Fibroblast of skin of right quadriceps (primary cell): ENCODE results near the gene ATR.
"Not testable (repeated sequence)": the region's sequence is repeated elsewhere in the genome, so short reads cannot be mapped to it uniquely, and the experiment has no call there.

Source experiments
- DNase-seq: peaks from one replicate; pipeline ENCODE4 v3.0.0-alpha.2; 2013

ATR gene

DNA sequence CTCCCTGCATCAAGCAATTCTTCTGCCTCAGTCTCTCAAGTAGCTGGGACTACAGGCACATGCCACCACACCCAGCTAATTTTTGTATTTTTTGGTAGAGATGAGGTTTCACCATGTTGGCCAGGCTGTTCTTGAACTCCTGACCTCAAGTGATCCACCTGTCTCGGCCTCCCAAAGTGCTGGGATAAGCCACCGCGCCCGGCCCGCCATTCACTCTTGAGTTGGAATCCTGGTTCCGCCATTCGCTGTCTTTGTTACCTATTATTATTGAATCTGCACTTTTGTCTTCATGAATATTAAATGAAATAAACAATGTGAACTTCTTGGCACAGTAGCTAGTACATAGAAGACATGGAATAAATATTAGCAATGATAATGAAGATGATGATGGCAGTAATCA, 13.7 kb upstream of the ATR start:
- not testable (repeated sequence) for DNase-seq

DNA sequence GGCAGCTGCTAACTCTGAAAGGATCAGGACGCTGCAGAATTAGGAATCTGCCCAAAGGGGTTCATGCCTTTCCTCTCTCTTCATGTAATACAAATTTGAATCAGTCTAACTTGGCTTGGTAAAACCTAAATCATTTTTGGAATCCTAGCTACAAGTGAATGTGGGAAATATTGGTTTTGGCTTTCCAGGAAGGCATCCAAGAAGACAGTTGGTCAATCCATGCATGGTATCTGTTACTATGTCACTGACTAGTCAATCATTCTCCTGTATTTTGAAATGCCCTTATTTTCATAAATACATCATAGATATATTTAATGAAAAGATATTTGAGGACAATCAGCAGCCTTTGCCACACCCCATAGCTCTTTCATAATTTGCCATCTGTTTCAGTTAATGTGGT, 10.2 kb upstream of the ATR start:
- no peak for DNase-seq

DNA sequence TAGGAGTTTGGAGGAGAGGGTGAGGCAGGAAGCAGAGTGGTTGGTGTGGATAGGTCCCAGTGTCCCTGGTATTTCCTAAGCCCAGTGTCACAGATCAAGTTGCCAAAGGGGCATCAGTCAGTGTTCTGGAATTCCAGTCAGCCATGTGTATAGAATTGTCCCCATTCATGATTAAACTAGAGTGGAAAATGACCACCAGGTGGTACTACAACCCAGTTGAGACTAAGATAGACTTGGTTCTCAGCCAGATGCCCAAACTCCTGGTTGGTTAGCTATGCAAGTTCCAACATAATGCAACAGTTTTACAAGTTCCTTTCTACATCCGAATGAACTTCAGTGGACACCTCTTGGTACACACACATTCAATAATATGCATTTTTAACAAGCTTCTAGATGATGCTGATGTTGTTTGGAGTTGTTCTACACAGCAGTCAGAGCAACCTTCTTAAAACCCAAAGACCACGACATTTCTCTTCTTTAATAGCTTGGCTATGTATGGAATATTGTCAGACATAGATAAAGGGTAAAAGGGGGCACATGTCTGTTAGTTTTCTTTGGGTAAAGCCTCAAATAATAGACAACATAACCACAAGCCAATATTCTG, 8.4 kb upstream of the ATR start:
- DNase-seq = peak; percentile 74

DNA sequence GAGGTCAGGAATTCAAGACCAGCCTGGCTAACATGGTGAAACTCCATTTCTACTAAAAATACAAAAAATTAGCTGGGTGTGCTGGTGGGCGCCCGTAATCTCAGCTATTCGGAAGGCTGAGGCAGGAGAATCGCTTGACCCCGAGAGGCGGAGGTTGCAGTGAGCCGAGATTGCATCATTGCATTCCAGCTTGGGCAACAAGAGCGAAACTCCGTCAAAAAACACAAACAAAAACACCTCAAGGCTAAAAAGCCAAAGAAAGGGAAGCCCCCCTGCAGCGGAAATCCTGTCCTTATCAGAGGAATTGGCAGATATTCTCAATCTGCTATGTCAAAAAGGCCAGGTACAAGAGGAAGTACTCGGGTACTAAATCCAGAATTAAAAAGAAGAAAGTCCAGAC, 2.5 kb upstream of the ATR start:
- not testable (repeated sequence) for DNase-seq

DNA sequence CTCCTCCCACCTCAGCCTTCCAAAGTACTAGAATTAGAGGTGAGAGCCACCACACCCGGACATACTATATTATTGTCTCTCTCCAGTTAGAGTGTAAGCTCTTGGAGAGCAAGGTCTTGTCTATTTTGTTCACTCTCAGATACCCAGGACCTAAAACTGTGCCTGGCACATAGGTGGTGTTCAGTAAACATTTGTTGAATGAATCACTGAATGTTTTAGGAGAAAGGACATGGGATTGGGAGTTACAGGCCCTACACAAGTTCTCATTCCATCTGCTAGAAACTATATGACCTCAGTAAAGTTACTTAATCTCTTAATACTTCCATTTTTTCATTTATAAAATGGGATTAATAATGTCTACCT, 1.5 kb upstream of the ATR start:
- DNase-seq = no peak

DNA sequence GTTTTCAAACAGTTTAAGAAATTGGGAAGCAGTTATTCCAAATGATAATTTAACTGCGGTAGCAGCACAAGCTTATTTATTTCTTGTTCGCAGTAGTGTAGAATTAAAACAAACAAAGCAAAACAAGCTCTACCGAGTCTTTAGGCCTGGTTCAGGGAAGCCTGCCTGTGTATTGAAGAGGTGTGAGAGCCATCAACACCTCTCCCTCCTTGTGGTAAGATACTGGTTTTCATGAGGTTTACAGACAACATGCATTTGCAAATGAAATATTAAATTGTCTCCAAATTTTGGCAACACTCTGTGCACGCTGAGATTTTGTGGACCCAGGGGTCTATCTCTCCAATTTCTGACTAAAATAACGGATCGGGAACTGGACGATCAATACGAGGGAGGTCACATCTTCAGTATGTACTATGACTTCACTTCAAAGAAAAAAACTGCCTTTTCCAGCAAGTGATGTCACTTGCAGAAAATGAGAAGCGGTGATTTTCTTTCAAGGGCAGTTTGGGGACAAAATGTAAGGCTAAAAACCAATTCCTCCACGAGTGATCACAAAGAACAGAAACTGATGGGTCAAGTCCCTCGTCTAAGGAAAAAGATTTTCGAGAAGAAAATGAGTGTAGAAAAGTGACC, 721 bp downstream of the ATR start:
- peak; percentile 10 for DNase-seq

DNA sequence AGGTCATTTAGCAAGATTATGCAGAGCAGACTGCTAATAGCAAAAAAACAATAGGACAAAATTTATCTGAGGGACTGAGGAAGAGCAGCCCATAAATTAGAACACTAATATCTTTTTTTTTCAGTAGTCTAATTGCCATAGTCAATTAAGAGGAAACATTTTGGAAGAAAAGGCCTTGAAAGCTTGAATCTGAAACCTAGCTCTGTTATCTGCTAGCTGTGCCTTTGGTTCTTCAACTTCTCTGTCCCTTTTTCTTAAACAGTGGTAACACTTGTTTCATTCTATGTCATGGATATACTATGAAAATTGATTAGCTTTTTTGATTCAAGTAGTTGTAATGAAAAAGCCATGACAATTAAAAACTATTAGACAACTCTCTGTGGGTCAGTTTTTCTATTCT, 1.7 kb downstream of the ATR start:
- DNase-seq = no peak

DNA sequence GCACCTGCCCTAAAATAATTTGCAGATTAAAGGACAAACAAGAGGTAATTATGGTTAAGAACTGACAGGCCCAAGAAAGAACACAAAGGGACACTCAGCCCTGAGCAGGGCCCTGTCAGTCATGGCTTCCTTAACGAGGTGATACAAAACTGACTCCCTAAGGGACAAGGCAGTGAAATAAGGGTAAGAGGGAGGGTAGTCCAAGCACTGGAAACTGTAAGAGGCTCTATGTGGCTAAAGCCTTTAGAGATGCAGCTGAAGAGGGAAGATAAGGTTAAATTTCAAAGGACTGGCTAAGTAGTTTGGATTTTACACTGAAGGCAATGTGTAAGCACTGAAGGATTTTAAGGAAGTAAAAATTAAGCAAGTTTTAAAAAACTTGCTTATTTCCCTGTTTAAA, 3.9 kb downstream of the ATR start:
- no peak for DNase-seq

DNA sequence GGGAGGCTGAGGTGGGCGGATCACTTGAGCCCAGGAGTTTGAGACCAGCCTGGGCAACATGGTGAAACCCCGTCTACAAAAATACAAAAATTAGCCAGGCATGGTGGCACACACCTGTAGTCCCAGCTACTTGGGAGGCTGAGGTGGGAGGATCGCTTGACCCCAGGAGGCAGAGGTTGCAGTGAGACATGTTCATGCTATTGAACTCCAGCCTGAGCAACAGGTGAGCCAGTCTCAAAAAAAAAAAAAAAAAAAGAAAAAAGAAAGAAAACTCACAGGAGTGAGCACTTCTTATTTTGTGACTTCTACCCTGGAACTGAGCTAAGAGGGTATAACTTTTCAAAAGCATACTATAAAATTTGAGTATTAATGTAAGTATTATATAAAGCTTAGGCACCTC, 4.3 kb downstream of the ATR start:
- not testable (repeated sequence) for DNase-seq

DNA sequence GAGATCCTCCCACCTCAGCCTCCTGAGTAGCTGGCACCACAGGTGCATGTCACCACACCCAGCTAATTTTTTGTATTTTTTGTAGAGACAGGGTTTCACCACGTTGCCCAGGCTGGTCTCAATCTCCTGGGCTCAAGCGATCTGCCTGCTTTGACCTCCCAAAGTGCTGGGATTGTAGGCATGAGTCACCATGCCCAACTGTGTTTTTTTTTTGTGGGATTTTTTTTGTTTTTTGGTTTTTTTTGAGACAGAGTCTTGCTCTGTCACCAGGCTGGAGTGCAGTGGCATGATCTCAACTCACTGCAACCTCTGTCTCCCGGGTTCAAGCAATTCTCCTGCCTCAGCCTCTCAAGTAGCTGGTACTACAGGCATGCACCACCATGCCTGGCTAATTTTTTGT, 9.1 kb downstream of the ATR start:
- DNase-seq = not testable (repeated sequence)

DNA sequence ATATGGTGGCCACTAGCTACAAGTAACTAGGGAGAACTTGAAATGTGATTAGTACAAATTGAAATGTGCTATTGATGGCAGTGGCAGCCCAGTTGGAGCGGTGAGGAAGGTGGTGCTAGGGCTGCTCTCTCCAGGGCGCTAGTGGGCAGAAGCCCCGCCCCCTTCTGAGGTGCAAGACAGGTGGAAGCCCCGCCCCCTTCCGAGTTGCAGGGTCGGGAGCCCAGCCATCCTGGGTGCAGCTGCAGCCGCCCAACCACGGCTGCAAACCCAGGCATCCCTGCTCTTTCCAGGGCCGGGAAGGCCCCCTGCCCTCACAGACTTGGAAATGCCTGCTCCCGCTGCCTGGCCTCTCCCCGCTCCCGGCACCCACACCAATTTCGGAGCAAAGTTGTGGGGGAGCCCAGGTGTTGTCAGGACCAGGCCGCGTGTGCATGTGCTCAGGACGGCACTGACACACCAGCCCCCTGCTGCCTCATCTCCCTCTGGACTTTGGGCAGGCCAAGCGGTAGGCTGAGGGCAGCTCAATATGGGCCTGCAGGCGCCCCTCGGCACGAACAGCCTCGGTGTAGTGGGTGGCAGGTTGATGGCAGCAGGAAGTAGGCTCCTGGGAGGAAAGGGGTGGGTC, 10.0 kb downstream of the ATR start:
- no peak for DNase-seq

DNA sequence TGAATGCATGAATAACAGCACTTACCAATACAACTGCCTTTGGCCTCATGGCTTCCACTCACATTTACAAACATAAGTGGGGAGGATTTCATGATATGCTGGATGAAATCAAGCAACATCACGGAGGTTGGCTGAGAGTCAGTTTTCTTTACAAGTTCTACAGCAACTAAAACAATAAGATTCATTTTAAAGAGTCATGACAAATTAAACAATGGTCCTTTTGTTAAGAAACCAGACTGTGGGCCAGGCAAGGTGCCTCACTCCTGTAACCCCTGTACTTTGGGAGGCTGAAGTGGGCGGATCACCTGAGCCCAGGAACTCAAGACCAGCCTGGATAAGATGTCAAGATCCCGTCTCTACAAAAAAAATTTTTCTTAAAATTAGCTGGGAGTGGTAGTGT, 12.4 kb downstream of the ATR start:
- DNase-seq = no peak

DNA sequence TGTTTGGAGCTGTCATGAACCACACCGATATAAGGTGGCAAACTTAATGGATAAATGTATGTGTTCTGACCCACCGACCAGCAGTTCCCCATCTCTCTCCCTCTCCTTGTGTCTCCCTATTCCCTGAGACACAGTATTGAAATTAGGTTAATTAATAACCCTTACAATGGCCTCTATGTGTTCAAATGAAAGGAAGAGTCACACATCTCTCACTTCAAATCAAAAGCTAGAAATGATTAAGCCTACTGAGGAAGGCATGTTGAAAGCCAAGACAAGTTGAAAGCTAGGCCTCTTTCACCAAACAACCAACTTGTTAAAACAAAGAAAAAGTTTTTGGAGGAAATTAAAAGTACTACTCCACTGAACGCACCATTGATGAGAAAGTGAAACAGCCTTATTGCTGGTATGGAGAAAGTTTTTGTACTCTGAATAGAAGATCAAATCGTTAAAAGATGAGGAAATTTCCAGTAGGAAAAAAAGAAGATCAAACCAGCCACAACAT, 15.0 kb downstream of the ATR start:
- DNase-seq = no peak

DNA sequence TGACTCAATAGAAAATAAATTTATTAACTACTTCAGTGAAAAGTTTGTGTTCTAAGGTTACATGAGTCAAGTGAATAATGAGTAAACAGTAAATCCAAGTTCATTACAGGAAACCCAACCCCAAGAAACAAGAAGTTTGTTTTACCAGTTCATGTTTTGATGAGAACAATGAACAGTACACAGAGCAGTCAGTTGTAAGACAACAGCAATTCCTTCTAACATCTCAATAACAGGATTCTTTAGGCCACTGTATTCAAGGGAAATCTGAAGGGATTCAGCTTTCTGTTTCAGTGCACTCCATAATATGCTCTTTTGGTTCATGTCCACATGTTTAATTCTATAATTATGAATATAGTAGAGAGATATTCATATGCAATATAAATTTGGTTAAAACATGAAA, 18.4 kb downstream of the ATR start:
- no peak for DNase-seq

DNA sequence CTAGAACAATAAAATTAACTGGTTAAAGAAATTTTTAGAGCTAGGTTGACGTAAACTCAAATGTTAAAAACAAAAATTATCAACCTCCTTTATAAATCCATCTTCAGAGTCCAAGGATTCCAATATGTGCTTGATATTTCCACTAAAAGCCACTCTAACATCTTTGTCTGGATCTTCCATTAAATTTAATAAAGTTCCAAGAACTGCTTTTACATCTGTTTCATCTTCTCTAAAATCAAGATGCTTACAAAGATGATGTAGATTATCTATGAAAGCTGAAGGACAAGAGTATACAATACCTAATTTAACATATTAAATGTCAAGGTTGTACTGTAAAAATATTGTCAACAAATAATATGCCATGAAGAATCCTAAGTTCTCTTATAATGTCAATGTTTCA, 24.8 kb downstream of the ATR start:
- DNase-seq = no peak

DNA sequence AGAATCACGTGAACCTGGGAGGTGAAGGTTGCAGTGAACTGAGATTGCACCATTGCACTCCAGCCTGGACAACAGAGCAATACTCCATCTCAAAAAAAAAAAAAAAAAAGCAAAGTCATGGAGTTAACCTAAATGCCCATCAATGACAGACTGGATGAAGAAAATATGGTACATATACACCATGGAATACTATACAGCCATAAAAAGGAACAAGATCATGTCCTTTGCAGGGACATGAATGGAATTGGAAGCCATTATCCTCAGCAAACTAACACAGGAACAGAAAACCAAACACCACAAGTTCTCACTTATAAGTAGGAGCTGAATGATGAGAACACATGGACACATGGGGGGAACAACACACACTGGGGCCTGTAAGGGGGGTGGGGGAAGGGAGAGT, 26.0 kb downstream of the ATR start:
- DNase-seq = not testable (repeated sequence)

DNA sequence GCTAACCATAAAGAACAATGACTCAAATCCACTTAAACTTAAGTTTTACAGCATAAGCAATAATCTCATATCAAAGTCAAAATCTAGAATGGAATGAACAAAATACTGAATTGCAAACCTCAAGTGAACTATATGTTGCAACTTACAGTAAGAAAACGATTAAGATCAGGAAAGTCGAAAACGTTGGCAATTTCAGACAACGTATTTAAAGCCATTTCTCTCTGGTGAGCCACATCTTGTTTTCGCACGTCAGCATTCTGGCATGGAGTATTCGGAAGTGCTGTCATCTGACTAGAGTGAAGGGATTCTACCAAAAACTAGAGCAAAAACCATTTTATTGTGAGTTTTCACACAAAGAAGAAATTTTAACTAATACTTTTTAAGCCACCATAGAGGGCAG, 28.5 kb downstream of the ATR start:
- no peak for DNase-seq

DNA sequence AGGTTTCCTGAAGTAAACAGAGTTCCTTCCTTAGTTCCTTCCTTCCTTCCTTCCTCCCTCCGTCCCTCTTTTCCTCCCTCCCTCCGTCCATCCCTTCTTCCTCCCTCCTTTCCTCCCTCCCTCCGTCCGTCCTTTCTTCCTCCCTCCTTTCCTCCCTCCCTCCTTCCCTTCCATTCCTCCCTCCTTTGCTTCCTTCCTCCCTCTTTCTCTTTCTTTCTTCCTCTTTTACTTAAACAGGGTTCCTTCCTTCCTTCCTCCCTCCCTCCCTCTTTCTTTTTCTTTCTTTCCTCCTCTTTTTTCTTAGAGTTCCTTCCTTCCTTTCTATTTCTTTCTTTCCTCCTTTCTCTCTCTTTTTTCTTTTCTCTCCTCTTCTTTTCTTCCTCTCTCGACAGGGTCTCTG, 35.2 kb downstream of the ATR start:
- no peak for DNase-seq

DNA sequence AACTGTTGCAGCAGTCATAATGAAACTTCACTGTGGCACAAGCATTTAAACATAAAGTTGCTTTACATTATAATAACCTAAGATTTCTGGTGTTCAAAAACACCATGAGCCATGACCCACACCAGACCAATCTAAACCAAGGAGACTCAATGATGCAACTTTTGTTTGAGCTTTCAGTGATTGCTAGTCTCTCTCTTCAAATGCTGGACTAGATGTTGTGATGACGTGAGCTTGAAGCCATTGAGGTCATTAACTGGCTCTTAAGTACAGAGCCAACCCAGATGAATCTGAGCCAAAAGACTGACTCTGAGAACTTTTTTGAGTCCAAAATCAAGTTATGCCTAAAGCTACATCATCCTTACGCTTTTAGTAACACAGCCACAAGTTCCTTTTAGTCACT, 36.5 kb downstream of the ATR start:
- DNase-seq = no peak

DNA sequence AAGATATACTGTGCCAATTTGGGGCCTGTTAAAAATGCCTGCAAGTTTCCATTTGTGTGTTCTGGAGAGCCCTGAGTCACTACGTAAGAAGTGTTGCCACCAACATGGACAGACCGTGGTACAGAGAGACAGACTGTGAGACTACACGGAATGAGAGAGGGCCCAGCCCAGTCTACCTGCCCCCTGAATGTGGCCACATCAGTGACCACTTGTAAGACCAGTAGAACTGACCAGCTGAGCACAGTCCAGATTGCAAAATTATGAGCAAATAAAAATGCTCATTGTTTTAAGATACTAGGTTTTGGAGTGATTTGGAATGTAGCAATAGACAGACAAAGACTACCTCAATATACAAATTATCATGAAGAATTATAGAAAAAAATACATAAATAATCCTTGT, 42.0 kb downstream of the ATR start:
- DNase-seq = no peak

DNA sequence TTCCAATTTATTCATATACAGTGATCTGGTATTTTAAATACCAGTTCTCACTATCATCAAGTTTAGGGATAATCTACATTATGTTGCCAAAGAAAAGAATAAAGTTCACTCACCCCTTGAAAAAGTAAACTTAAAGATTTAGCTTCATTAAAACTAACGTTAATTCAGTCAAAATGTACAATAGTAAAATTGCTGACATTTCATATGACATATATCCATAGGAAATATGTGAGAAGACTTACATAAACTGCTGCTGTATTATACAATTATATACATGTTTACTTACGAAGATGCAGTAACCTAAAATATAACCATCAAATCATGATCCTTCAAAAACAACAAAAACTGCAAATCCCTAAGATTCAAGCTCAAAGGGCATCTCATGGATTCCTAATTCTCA, 44.0 kb downstream of the ATR start:
- no peak for DNase-seq

DNA sequence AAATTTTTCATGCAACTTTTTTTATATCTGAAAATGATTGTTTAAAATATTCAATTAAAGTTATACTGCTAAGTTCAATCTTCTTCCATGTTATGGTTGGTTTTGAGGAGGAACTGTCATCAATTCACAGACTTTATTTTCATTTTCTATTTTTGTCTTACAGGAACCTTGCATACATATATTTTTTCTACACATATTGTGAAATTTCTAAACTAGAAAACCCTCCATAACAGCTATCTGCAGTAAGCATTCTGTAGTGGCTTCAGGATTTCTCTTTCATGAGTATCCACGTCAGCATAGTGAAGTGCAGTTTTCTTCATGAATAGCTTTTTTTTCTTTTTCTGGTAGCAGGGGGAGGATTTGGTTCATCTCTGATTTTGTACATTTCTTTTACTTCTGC, 48.2 kb downstream of the ATR start:
- DNase-seq = no peak

DNA sequence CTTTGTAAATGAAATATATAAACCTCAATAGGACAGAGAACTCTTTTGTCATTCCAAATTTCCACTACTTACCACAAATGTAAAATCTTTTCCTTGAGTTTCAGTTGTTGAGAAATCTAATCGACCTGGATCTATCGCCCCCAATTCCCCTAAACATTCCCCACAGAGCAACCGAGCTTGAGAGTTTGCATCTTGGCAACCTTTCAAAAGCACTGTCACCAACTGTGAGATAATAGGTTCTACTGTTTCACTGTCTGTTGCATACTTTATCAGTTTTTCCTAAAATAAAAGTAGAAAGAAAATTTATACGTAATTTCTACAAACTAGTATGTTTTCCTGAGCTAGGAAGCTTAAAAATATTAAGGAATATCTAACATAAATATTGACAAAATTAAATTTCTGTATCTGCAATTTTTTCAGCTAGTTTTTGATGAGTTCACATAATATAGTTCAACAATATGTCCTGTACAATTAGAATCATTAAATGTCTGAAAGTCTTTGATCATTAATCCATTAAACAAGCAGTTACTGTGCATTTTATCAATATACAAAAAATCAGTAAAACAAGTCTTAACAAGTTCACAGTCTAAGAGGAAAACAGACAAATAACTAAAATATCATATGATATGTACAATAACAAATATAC, 54.5 kb downstream of the ATR start:
- DNase-seq = no peak

DNA sequence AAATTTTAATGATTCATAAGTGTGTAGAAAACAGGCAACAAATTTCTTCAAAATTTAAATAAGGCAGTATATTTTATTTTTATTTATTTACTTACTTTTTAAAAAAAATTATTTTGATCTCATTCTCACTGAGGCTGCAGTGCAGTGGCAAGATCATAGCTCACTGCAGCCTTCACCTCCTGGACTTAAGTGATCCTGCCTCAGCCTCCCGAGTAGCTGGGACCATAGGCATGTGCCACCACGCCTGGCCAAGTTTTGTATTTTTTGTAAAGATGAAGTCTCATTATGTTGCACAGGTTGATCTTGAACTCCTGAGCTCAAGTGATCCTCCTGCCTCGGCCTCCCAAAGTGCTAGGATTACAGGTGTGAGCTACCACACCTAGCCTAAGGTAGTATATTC, 69.5 kb downstream of the ATR start:
- DNase-seq = no peak
